Tibial artery (tissue), 4 donors: ENCODE results near the gene SCNN1A.

Experiments used
- DNase-seq, 2 donors: peaks; one replicate each; pipeline ENCODE4 v3.0.0-alpha.2; 2019
- H3K27ac ChIP-seq, 2 donors: fragments of 200-600 bp; sonication (generic) in 1 of 2; 1 replicate in 1 of 2; 2 replicates in 1 of 2; pipeline ENCODE4 v1.5.1; 2018 to 2019; ENCODE audit warnings: mild to moderate bottlenecking in 1 of 2
- H3K27me3 ChIP-seq, 2 donors: fragments of 200-600 bp; sonication (generic) in 1 of 2; one replicate each; pipeline versions ENCODE4 v1.5.1 to v1.6.0; 2016 to 2019
- H3K36me3 ChIP-seq, 3 donors: fragments of 200-600 bp; sonication (generic) in 2 of 3; one replicate each; pipeline ENCODE4 v1.5.1; 2016 to 2019; ENCODE audit warnings: mild to moderate bottlenecking in 2 of 3
- H3K4me1 ChIP-seq, 4 donors: fragments of 200-600 bp; sonication (generic) in 2 of 4; 1 replicate in 3 of 4; 2 replicates in 1 of 4; pipeline ENCODE4 v1.5.1; 2016 to 2019
- H3K4me3 ChIP-seq, 2 donors: fragments of 200-600 bp; sonication (generic) in 1 of 2; 1 replicate in 1 of 2; 2 replicates in 1 of 2; pipeline ENCODE4 v1.5.1; 2018 to 2019; ENCODE audit warnings: mild to moderate bottlenecking in 2 of 2
- H3K9me3 ChIP-seq, 3 donors: fragments of 200-600 bp; sonication (generic) in 1 of 3; one replicate each; pipeline ENCODE4 v1.5.1; 2016 to 2019
- intact Hi-C: fragments of 100-400 bp; cut with DNase I; formaldehyde crosslinking; loops from one replicate; pipeline ENCODE4 v1.15.0; 2023; ENCODE audit warnings: low total_unique reads
- TF ChIP-seq, protein P1 (sequence below), 2 experiments: fragments of 200-600 bp in 1 of 2; fragments of 450-650 bp in 1 of 2; IDR thresholded peaks; one replicate each; pipeline ENCODE4 v1.5.1; 2017 to 2019; ENCODE audit warnings: antibody characterized with exemption in 2 of 2, mild to moderate bottlenecking in 1 of 2, moderate library complexity in 1 of 2

The SCNN1A gene

DNA sequence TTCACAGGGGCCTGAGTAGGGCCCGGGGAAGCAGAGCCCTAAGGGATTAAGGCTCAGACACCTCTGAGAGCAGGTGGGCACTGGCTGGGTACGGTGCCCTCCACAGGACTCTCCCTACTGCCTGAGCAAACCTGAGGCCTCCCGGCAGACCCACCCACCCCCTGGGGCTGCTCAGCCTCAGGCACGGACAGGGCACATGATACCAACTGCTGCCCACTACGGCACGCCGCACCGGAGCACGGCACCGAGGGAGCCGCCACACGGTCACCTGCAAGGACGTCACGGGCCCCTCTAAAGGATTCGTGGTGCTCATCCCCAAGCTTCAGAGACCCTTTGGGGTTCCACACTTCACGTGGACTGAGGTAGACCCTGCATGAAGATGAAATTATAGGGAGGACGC lies 15.7 kb upstream of the SCNN1A start:
- intact Hi-C loops = loop anchor here (2.0 kb wide), 1 partner anchor 60 kb away; no protein-coding TSS in a partner anchor
- TF ChIP-seq, protein P1, sequence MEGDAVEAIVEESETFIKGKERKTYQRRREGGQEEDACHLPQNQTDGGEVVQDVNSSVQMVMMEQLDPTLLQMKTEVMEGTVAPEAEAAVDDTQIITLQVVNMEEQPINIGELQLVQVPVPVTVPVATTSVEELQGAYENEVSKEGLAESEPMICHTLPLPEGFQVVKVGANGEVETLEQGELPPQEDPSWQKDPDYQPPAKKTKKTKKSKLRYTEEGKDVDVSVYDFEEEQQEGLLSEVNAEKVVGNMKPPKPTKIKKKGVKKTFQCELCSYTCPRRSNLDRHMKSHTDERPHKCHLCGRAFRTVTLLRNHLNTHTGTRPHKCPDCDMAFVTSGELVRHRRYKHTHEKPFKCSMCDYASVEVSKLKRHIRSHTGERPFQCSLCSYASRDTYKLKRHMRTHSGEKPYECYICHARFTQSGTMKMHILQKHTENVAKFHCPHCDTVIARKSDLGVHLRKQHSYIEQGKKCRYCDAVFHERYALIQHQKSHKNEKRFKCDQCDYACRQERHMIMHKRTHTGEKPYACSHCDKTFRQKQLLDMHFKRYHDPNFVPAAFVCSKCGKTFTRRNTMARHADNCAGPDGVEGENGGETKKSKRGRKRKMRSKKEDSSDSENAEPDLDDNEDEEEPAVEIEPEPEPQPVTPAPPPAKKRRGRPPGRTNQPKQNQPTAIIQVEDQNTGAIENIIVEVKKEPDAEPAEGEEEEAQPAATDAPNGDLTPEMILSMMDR (IDR thresholded peaks at IDR 0.05) = no peak
- Histone ChIP-seq H3K27me3 (no peaks in the 10 kb centered on the region), H3K9me3 (no peaks in the 10 kb centered on the region), H3K27ac (no peak overlapping the region), H3K4me1 (peaks cover 0 to 18% (median 9%) of the 10 kb centered on the region in 4 donors), H3K4me3 (no peak overlapping the region), H3K36me3 (peaks cover 35 to 68% (median 59%) of the 10 kb centered on the region in 3 donors)
- no peak for DNase-seq

DNA sequence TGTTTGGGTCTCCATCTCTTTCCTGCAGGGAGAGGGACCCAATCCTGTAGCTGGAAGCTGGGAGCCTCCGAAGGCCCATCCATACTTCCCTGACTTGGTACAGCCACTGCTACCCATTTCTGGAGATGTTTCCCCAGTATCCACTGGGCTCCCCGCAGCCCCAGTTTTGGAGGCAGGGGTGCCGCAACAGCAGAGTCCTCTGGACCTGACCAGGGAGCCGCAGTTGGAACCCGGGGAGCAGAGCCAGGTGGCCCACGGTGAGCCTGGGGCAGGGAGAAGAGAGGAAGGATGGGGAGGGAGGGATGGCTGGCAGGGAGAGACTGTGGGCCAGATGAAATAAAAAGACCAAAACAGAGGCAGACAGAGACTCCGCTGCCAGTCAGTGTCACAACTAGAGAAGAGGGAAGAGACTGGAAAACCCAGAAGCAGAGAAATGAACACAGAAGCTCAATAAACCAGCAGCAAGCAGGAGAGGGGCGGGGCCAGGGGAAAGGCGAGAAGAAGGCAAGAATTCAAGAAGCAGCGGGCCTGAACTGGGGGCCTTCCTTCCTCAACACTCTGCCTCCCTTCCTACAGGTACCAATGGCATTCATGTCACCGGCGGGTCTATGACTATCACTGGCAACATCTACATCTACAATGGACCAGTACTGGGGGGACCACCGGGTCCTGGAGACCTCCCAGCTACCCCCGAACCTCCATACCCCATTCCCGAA lies 14.9 kb upstream of the SCNN1A start:
- no peak overlapping the region for H3K4me3 ChIP-seq
- DNase-seq = no peak
- peaks cover 0 to 23% (median 14%) of the 10 kb centered on the region in 4 donors for H3K4me1 ChIP-seq
- no peak overlapping the region for H3K27ac ChIP-seq
- no peaks in the 10 kb centered on the region for H3K9me3 ChIP-seq
- intact Hi-C loops = loop anchor here (2.0 kb wide), 1 partner anchor 59 kb away; no protein-coding TSS in a partner anchor
- TF ChIP-seq, protein P1 (IDR thresholded peaks at IDR 0.05) = no peak
- no peaks in the 10 kb centered on the region for H3K27me3 ChIP-seq
- H3K36me3 ChIP-seq = peaks cover 38 to 71% (median 62%) of the 10 kb centered on the region in 3 donors

DNA sequence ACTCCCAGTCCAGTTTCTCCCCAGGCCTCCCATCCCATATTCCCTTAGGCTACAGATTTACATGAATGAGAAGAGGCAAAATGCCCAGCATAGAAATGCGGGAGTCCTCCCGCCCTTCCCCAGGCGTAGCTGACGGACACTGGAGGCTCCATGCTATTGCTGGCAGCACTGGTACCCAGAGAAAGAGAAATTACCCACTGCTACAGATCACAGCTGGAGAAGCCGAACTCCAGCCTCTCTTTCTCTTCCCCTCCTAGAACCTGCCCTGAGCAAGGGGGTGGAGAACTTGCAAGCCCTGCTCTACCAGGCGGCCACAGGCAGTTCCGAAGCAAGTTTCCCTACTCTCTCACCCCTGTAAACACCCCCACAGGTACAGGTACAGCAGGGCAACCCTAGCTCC lies 12.2 kb upstream of the SCNN1A start:
- Histone ChIP-seq H3K4me1 (peaks cover 0 to 40% (median 33%) of the 10 kb centered on the region in 4 donors), H3K36me3 (peaks cover 38 to 59% (median 55%) of the 10 kb centered on the region in 3 donors), H3K27me3 (no peaks in the 10 kb centered on the region), H3K9me3 (no peaks in the 10 kb centered on the region), H3K4me3 (no peak overlapping the region), H3K27ac (no peak overlapping the region)
- TF ChIP-seq, protein P1 (IDR thresholded peaks at IDR 0.05) = no peak
- no peak for DNase-seq
- intact Hi-C loops = no loop called here

DNA sequence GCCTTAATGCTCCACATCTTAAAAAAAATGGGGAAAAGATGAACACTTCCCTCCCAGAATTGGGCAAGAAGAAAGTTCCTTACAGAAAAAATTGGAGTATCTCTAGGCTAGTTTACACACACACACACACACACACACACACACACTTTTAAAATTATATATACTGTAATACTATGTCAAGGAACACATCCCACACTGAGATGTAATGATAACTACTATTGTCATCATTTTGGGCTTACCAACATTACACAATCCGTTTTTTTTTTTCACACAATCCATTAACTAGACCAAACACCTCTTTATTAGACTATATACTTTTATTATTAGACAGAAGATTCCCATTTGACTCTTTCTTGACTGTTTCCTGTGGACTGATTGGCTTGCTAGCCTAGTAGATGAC lies 11.1 kb upstream of the SCNN1A start:
- Histone ChIP-seq H3K27me3 (no peaks in the 10 kb centered on the region), H3K27ac (peak overlapping the region; percentile 16 to 23), H3K4me3 (no peak overlapping the region), H3K4me1 (peaks cover 0 to 32% (median 29%) of the 10 kb centered on the region in 4 donors), H3K9me3 (no peaks in the 10 kb centered on the region), H3K36me3 (peaks cover 38 to 58% (median 52%) of the 10 kb centered on the region in 3 donors)
- no peak for DNase-seq
- intact Hi-C loops = no loop called here
- TF ChIP-seq, protein P1 (IDR thresholded peaks at IDR 0.05) = no peak

DNA sequence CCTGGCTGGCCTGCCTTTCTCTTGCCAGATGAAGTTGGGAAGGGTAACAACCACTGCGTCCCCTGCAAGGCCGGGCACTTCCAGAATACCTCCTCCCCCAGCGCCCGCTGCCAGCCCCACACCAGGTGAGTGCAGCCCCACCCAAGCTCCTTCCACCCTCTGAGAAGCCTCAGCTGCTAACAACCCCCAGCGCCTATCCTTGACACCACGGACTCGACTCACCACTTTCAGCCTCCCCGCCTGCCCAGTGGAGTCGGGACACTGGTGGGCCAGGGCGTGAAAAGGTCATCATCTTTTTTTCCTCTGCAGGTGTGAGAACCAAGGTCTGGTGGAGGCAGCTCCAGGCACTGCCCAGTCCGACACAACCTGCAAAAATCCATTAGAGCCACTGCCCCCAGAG lies 10.7 kb upstream of the SCNN1A start:
- intact Hi-C loops = no loop called here
- Histone ChIP-seq H3K27me3 (no peaks in the 10 kb centered on the region), H3K9me3 (no peaks in the 10 kb centered on the region), H3K27ac (peak overlapping the region in 1 of 2 donors; percentile 23), H3K4me3 (peak overlapping the region in 1 of 2 donors; percentile 82), H3K36me3 (peaks cover 38 to 53% (median 47%) of the 10 kb centered on the region in 3 donors), H3K4me1 (peaks cover 0 to 32% (median 29%) of the 10 kb centered on the region in 4 donors)
- TF ChIP-seq, protein P1 (IDR thresholded peaks at IDR 0.05) = no peak
- DNase-seq = no peak
